GM12878 (cell line): ENCODE data around the gene KIF21B. TPM values are rescaled to one million over a fixed set of nuclear protein-coding genes. Genes with fewer than 3 reads are reported as not detected.

ENCODE experiments used
- ATAC-seq: fragments of 200-7000 bp; cut with Tn5 transposase; 3 replicates; pipeline ENCODE4 v1.9.1; 2020; ENCODE audit warnings: mild to moderate bottlenecking, moderate library complexity
- BruUV-seq: library from RNA; stranded (reverse); fragments of 400-500 nt; replicated peaks from 2 replicates; lab custom pipeline; 2021; lab: Mats Ljungman, UMichigan
- CTCF ChIA-PET: fragments of 300-600 bp; sonication (Branson Sonifier 250); formaldehyde crosslinking; extraction: SDS; loops from one replicate; lab custom pipeline; 2021; ENCODE audit warnings: inconsistent platforms; lab: Yijun Ruan, JAX
- POLR2A ChIA-PET: fragments of 350-600 bp; formaldehyde crosslinking; extraction: SDS; loops from one replicate; lab custom pipeline; 2021; ENCODE audit warnings: inconsistent platforms; lab: Charles Lee
- RAD21 ChIA-PET: fragments of 300-600 bp; sonication (Branson Sonifier 250); formaldehyde crosslinking; loops from one replicate; lab custom pipeline; 2023; ENCODE audit warnings: antibody characterized with exemption; ENCODE audit not compliant: unreplicated experiment; lab: Charles Lee
- SMC1A ChIA-PET: fragments of 300-600 bp; sonication (Branson Sonifier 250); formaldehyde crosslinking; loops from one replicate; lab custom pipeline; 2023; ENCODE audit not compliant: unreplicated experiment, uncharacterized antibody; lab: Charles Lee
- DNase-seq: peaks from one replicate; pipeline ENCODE4 v3.0.0-alpha.2; 2011; ENCODE audit warnings: low read depth, low spot score
- FAIRE-seq: peaks from 3 replicates; lab custom pipeline; 2011; peaks lifted over from hg19 to GRCh38; lab: Jason Lieb, UNC
- H2AFZ ChIP-seq: 2 replicates; pipeline ENCODE4 v1.6.0; 2011; ENCODE audit warnings: low read depth, low read length, control low read depth; ENCODE audit not compliant: control insufficient read depth
- H3K27ac ChIP-seq: 2 replicates; pipeline ENCODE4 v1.5.1; 2011; ENCODE audit warnings: control low read depth; ENCODE audit not compliant: control insufficient read depth, insufficient read depth
- H3K27me3 ChIP-seq, 2 experiments: replicated peaks in 1 of 2; 2 replicates each; pipeline versions ENCODE4 v1.6.0 to v1.6.1; 2011; ENCODE audit warnings: low read length in 1 of 2; ENCODE audit not compliant: control insufficient read depth in 2 of 2, insufficient read depth in 2 of 2
- H3K36me3 ChIP-seq, 2 experiments: 2 replicates each; pipeline ENCODE4 v1.5.1; 2011; ENCODE audit warnings: low read length in 1 of 2; ENCODE audit not compliant: control insufficient read depth in 2 of 2, insufficient read depth in 2 of 2
- H3K4me1 ChIP-seq: 2 replicates; pipeline ENCODE4 v1.6.1; 2011; ENCODE audit warnings: mild to moderate bottlenecking, low read length, moderate library complexity, mixed read lengths; ENCODE audit not compliant: control insufficient read depth, insufficient read depth
- H3K4me2 ChIP-seq: 2 replicates; pipeline ENCODE4 v1.6.0; 2011; ENCODE audit warnings: control low read depth; ENCODE audit not compliant: control insufficient read depth, insufficient read depth
- H3K4me3 ChIP-seq: fragments of 200-600 bp; sonication (generic); 2 replicates; pipeline ENCODE4 v1.5.1; 2016
- H3K79me2 ChIP-seq: 2 replicates; pipeline ENCODE4 v1.6.0; 2011; ENCODE audit warnings: low read length; ENCODE audit not compliant: control insufficient read depth, insufficient read depth
- H3K9ac ChIP-seq: 2 replicates; pipeline ENCODE4 v1.8.0; 2011; ENCODE audit warnings: low read length, control low read depth, mixed read lengths; ENCODE audit not compliant: control insufficient read depth, insufficient read depth
- H3K9me3 ChIP-seq: replicated peaks from 3 replicates; pipeline ENCODE4 v1.5.1; 2011; ENCODE audit warnings: mild to moderate bottlenecking, low read length; ENCODE audit not compliant: control insufficient read depth, insufficient read depth
- H4K20me1 ChIP-seq: 2 replicates; pipeline ENCODE4 v1.6.0; 2011; ENCODE audit not compliant: control insufficient read depth, insufficient read depth
- ASH2L ChIP-seq: fragments of 300-600, 200-600 bp; sonication (generic); IDR thresholded peaks from 2 replicates; pipeline ENCODE4 v1.6.1; 2017; ENCODE audit warnings: low read depth, mild to moderate bottlenecking, borderline replicate concordance
- CBX3 ChIP-seq: fragments of 200-600 bp; sonication (generic); IDR thresholded peaks from 2 replicates; pipeline ENCODE4 v1.6.1; 2016; ENCODE audit warnings: low read depth, borderline replicate concordance
- E4F1 ChIP-seq: fragments of 450-650 bp; IDR thresholded peaks from 2 replicates; pipeline ENCODE4 v1.6.1; 2018; ENCODE audit warnings: borderline replicate concordance, mild to moderate bottlenecking; ENCODE audit not compliant: partially characterized antibody
- KAT2A ChIP-seq: conservative IDR thresholded peaks from 2 replicates; pipeline ENCODE4 v1.6.1; 2011; ENCODE audit warnings: low read depth, low read length; ENCODE audit not compliant: control insufficient read depth
- NFYA ChIP-seq: IDR thresholded peaks from 2 replicates; pipeline ENCODE4 v1.6.1; 2011; ENCODE audit warnings: low read depth, mild to moderate bottlenecking, low read length, improper control_type of control experiment, borderline replicate concordance
- NKRF ChIP-seq: fragments of 450-650 bp; conservative IDR thresholded peaks from 2 replicates; pipeline ENCODE4 v1.6.1; 2017; ENCODE audit warnings: mild to moderate bottlenecking, moderate library complexity
- SIN3A ChIP-seq: IDR thresholded peaks from 2 replicates; pipeline ENCODE4 v1.6.1; 2012; ENCODE audit warnings: low read depth, low read length, improper control_type of control experiment
- TCF12 ChIP-seq: IDR thresholded peaks from 2 replicates; pipeline ENCODE4 v1.6.1; 2011; ENCODE audit warnings: low read depth, mild to moderate bottlenecking, low read length
- USF1 ChIP-seq: IDR thresholded peaks from 2 replicates; pipeline ENCODE4 v1.6.1; 2011; ENCODE audit warnings: borderline replicate concordance, low read depth, mild to moderate bottlenecking, moderate library complexity, mixed read lengths, low read length; ENCODE audit not compliant: insufficient read depth; ENCODE audit errors: extremely low read length
- ZBED1 ChIP-seq: IDR thresholded peaks from 2 replicates; pipeline ENCODE4 v1.6.1; 2016; ENCODE audit warnings: borderline replicate concordance
- WGBS: methylation state at CpG from one replicate; pipeline ENCODE4 v1.1.6; 2016; ENCODE audit warnings: low lambda C conversion rate; ENCODE audit not compliant: insufficient replicate concordance, insufficient coverage; ENCODE audit errors: missing lambda C conversion rate; 5-methylcytosine and 5-hydroxymethylcytosine counted together
- in situ Hi-C: fragments of 300-500 bp; cut with MboI; formaldehyde crosslinking; loops from 9 replicates; pipeline ENCODE4 v1.14.3; 2018; ENCODE audit warnings: mixed read lengths
- intact Hi-C: fragments of 100-400 bp; cut with micrococcal nuclease; formaldehyde crosslinking; loops from one replicate; pipeline ENCODE4 v1.14.2; 2022; ENCODE audit not compliant: unreplicated experiment
- polyA plus RNA-seq, 11 experiments: library from polyadenylated mRNA; depleted of rRNA in 4 of 11; unstranded in 6 of 11; stranded (reverse) in 5 of 11; fragments of >200 nt; fragmentation: Nextera tagmentation in 4 of 11; fragmentation: Illumina TruSeq in 1 of 11; extraction: Ambion mirVana in 4 of 11; extraction: Trizol in 1 of 11; gene quantifications; 1 replicate in 1 of 11; 2 replicates in 10 of 11; pipeline versions ENCODE4 v1.2.1 to v1.2.3, GENCODE V29; 2011 to 2016; ENCODE audit warnings: inconsistent platforms in 2 of 11, missing spikeins in 2 of 11, low read depth in 1 of 11
- total RNA-seq, 4 experiments: library from RNA; depleted of rRNA in 3 of 4; stranded (reverse); fragments of >200 nt in 3 of 4; fragmentation: Illumina TruSeq in 1 of 4; extraction: Trizol in 1 of 4; gene quantifications; 2 replicates each; pipeline versions ENCODE4 v1.2.1 to v1.2.3, GENCODE V29; 2013 to 2021
- TF ChIP-seq, protein P1 (sequence below): fragments of 450-650 bp; IDR thresholded peaks from 2 replicates; pipeline ENCODE4 v1.6.1; 2016; ENCODE audit warnings: mild to moderate bottlenecking
- TF ChIP-seq, protein P2 (sequence below): fragments of 450-650 bp; formaldehyde crosslinking; IDR thresholded peaks from 2 replicates; pipeline ENCODE4 v1.4.0; 2020; ENCODE audit warnings: mild to moderate bottlenecking, moderate library complexity

KIF21B gene
- total and polyA plus RNA-seq, 10 of the 15 experiments (the other 5 are each of a cell fraction or from before 2014, with no cell fraction given), result 2.3 to 47.7 (median 12.6) TPM

- Histone ChIP-seq H3K4me3 (no peak overlapping the region), H3K36me3 (no peaks in the 10 kb centered on the region), H3K79me2 (no peaks in the 10 kb centered on the region), H3K27me3 (peaks cover 5 to 7% of the 10 kb centered on the region in 2 experiments; a peak in 3 of 4 replicates), H3K9me3 (no peaks in the 10 kb centered on the region), H3K27ac (no peak overlapping the region), H2AFZ (no peak overlapping the region), H3K4me1 (no peaks in the 10 kb centered on the region), H3K4me2 (no peak overlapping the region), H3K9ac (no peak overlapping the region), H4K20me1 (no peaks in the 10 kb centered on the region)
- RAD21 ChIA-PET, result interaction anchor here (1.3 to 3.6 kb wide), 2 partner anchors 29 to 77 kb away, joined by 3 to 19 read pairs; no protein-coding TSS in a partner anchor
- FAIRE-seq, result no peak
- intact Hi-C loops (loop anchor here (10.0 kb wide), 1 partner anchor 235 kb away; no protein-coding TSS in a partner anchor), in situ Hi-C loops (no loop called here)
- BruUV-seq, result no TSS peak
- DNase-seq, result no peak
- SMC1A ChIA-PET, result interaction anchor here (2.9 to 4.7 kb wide), 2 partner anchors 70 to 78 kb away, joined by 10 to 24 read pairs; no protein-coding TSS in a partner anchor
- CTCF ChIA-PET, result interaction anchor here (0.6 to 18.1 kb wide), 8 partner anchors 8 to 427 kb away, joined by 3 to 250 read pairs (median 8); partner anchors contain the start of gene KIF21B
- POLR2A ChIA-PET, result interaction anchor here (0.9 to 1.6 kb wide), 2 partner anchors 30 to 78 kb away, joined by 3 to 7 read pairs; no protein-coding TSS in a partner anchor
- WGBS, result 59% methylated on average over 5 of the region's 5 CpGs
- ATAC-seq, result no peak; the same call in 2 of the 3 replicates
- no peak for TF ChIP-seq E4F1
- TF ChIP-seq USF1, result no peak
- TF ChIP-seq NFYA, result no peak
- TF ChIP-seq, protein P1, sequence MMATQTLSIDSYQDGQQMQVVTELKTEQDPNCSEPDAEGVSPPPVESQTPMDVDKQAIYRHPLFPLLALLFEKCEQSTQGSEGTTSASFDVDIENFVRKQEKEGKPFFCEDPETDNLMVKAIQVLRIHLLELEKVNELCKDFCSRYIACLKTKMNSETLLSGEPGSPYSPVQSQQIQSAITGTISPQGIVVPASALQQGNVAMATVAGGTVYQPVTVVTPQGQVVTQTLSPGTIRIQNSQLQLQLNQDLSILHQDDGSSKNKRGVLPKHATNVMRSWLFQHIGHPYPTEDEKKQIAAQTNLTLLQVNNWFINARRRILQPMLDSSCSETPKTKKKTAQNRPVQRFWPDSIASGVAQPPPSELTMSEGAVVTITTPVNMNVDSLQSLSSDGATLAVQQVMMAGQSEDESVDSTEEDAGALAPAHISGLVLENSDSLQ, result peak; percentile 70
- no peak for TF ChIP-seq KAT2A
- no peak for TF ChIP-seq NKRF
- TF ChIP-seq TCF12, result no peak
- TF ChIP-seq, protein P2, sequence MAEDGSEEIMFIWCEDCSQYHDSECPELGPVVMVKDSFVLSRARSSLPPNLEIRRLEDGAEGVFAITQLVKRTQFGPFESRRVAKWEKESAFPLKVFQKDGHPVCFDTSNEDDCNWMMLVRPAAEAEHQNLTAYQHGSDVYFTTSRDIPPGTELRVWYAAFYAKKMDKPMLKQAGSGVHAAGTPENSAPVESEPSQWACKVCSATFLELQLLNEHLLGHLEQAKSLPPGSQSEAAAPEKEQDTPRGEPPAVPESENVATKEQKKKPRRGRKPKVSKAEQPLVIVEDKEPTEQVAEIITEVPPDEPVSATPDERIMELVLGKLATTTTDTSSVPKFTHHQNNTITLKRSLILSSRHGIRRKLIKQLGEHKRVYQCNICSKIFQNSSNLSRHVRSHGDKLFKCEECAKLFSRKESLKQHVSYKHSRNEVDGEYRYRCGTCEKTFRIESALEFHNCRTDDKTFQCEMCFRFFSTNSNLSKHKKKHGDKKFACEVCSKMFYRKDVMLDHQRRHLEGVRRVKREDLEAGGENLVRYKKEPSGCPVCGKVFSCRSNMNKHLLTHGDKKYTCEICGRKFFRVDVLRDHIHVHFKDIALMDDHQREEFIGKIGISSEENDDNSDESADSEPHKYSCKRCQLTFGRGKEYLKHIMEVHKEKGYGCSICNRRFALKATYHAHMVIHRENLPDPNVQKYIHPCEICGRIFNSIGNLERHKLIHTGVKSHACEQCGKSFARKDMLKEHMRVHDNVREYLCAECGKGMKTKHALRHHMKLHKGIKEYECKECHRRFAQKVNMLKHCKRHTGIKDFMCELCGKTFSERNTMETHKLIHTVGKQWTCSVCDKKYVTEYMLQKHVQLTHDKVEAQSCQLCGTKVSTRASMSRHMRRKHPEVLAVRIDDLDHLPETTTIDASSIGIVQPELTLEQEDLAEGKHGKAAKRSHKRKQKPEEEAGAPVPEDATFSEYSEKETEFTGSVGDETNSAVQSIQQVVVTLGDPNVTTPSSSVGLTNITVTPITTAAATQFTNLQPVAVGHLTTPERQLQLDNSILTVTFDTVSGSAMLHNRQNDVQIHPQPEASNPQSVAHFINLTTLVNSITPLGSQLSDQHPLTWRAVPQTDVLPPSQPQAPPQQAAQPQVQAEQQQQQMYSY (CRISPR knock-in tag), result no peak
- no peak for TF ChIP-seq CBX3
- TF ChIP-seq ZBED1, result no peak
- TF ChIP-seq SIN3A, result no peak
- no peak for TF ChIP-seq ASH2L
Observed at GRCh38 chr1:201049248-201049831, 25.8 kb upstream of the KIF21B start.
